ENCODE data around the gene KCNS3.

The KCNS3 gene

GRCh38 chr2:17878281-17879136 is at the start of gene KCNS3:
KCNS3 (plus strand) TSS chr2:17878667; CDS start chr2:17931009, 52,342 bp downstream.
- in situ Hi-C loops (cut with HindIII; ENCODE audit: low sequenced_read_pairs) = no loop called here

GRCh38 chr2:17830053-17831034 is 48.1 kb upstream of the KCNS3 start:
- in situ Hi-C loops (cut with HindIII; ENCODE audit: low sequenced_read_pairs) = no loop called here

DNA sequence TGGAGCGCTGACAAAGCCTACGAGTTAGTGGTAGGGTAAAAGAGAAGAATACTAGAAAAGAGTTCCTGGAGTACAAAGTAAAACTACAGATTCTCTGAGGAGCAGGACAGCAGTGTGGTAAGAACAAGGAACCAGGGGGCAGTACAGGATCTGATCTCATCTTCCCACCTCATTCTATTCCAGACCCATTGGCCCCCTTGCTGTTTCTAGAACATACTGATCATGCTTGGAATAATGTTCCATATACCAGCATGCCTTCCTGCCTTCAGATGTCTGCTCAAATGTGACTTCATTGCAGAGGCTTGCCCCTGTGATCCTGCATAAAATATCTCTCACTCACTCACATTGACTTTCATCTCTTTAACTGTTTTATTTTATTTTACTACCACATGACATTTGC is 43.0 kb upstream of the KCNS3 start:
- in situ Hi-C loops (cut with HindIII; ENCODE audit: low sequenced_read_pairs) = no loop called here

DNA sequence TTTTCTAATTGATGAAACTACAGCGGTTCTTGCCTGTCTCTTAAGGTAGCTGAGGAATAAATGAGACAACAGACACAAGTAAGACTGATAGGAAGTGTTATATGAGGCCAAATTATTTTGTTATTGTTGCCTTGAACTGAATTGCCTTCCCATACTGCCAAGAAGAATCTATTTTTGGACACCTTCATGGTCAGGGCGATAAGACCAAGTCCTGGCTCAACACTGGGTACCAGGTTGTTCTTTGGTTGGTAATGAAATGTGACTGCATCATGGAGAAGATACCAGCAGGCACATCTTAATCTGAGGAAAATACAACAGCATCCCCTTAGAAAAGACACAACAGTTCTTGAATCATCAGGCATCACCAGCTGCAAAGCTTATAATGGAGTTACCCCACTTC is 38.5 kb upstream of the KCNS3 start:
- in situ Hi-C loops (cut with HindIII; ENCODE audit: low sequenced_read_pairs) = no loop called here

DNA sequence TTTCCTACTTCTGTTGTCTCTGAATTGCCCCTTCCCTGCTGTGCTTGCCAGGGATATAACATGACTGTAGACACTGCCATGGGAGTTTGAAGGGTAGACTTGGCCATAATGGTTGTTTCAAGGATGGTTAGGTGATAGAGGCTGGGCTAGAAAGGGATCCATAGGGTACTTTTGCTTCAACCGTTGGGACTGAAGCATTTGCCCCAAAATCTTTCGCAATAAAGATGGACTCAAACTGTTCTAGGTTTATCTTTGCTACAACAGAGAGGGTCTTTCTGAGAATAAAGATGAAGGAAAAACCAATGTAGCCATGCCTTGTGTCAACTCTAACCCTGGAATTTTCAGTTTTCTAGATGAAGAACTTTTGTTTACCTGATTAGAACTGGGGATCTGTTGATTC is 35.0 kb upstream of the KCNS3 start:
- in situ Hi-C loops (cut with HindIII; ENCODE audit: low sequenced_read_pairs) = no loop called here

DNA sequence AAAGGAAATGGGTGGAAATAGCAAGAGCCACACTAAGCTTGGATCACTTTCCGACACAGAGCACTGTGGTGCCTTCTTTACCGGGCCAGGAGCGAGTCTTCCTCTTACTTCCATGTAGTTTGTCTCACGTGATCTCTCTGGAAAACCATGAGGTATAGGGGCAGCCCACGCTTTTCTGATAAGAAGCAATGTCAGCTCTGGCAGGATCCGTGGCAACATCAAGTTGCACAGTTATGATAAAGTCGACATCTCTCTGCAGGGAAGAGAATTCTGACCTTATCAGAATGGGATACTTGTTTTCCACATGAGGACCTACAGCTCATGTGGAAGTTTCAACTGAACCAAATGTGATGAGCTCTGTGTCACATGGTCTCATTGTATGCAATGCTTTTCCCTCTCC is 32.7 kb upstream of the KCNS3 start:
- in situ Hi-C loops (cut with HindIII; ENCODE audit: low sequenced_read_pairs) = no loop called here

DNA sequence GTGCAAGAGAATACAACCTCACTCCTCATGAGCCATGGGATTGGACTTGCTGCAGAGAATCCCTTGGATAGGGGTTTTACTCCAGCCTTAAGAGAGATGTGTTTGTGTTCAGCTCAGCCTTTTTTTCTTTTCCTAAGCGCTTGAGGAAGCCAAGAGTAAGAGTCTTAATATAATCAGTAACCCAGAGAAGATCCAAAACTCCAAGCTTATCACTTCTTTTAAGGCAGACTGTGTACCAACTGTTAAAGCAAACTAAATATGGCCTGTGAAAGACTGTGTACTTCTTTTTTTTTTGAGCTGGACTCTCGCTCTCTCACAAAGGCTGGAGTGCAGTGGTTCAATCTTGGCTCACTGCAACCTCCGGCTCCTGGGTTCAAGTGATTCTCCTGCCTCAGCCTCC is 31.8 kb upstream of the KCNS3 start:
- in situ Hi-C loops (cut with HindIII; ENCODE audit: low sequenced_read_pairs) = no loop called here

GRCh38 chr2:17847236-17847635 is 31.2 kb upstream of the KCNS3 start:
- in situ Hi-C loops (cut with HindIII; ENCODE audit: low sequenced_read_pairs) = no loop called here

- in situ Hi-C loops (cut with HindIII; ENCODE audit: low sequenced_read_pairs) = no loop called here
Observed at GRCh38 chr2:17849275-17849674, 29.2 kb upstream of the KCNS3 start.

DNA sequence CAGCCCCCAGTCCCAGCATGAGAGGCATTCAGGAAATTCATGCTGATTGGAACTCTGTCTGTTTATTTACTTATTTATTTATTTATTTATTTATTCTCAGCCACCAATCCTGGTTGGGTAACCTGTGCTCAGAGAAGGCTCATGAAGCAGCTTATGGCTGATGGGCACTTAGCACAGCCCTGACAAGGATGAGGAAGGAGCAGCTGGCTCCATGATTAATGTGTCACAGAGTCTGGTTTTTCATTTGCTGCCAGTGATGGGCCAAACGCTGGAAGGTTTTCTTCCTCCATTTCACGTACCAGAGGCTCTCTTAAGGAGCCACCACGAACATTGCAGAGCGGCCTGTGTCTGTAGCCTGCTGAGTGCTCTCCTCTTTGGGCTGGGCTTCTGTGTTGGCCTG is 28.3 kb upstream of the KCNS3 start:
- in situ Hi-C loops (cut with HindIII; ENCODE audit: low sequenced_read_pairs) = no loop called here

DNA sequence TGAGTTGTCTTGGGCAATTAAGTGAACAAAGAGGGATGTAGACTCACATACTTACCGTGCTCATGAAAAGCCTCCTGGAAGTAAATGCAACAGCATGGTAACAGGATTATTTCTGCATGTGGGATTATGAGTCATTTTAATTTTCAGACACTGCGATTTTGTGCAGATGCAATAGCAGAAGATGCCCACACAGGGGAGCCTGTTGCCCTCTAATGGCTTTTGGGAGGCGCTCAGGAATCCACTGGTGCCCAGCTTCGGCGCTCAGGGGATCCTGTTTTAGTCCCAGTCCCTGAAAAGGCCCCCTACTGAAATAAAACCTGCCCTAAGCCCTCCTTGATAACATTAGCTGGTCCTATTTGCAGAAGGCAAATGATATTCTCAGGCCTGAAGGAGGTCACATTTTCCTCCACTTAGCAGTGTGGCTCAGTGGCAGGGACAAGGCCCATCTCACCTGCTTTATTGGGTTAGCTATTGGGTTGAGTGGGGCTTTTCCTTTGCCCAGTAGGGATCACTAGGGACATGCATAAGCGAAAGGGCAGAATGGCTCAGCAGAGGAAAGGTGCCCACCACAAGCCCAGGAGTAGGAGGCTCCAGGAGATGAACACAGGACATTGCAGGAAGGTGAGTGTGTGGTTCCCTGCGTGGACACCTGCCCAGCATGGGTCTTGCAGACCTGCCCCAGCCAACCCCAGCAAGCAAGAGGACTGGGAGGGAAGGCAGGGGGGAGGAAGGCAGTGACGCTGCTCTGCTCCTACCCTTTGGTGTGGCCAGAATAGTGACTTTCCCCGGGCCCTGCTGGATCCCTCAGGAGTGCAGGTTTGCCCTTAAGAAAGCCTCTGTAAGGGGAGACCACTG is 26.5 kb upstream of the KCNS3 start:
- in situ Hi-C loops (cut with HindIII; ENCODE audit: low sequenced_read_pairs) = no loop called here

- in situ Hi-C loops (cut with HindIII; ENCODE audit: low sequenced_read_pairs) = no loop called here
Observed at GRCh38 chr2:17853799-17854198, 24.7 kb upstream of the KCNS3 start.

GRCh38 chr2:17857021-17857420 is 21.4 kb upstream of the KCNS3 start:
- in situ Hi-C loops (cut with HindIII; ENCODE audit: low sequenced_read_pairs) = no loop called here

DNA sequence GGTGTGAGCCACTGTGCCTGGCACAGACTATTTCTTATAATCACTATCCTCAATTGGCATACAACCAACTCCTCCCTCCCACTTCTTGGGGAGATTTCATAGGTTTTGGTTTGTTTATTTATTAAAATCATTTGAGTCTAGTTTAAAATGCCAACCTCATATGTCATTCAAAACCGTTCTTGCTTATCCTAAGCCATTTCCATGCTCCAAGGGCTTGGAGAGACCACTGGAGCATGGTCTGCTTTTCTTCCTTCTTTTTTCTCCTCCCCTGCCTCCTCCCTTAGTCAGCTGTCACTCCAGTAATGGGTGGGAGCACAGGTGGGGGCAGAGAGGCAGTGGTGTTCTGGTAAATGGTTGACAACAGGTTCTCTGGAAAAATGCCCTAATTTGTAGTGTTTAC is 20.4 kb upstream of the KCNS3 start:
- in situ Hi-C loops (cut with HindIII; ENCODE audit: low sequenced_read_pairs) = no loop called here

GRCh38 chr2:17863539-17863938 is 14.9 kb upstream of the KCNS3 start:
- in situ Hi-C loops (cut with HindIII; ENCODE audit: low sequenced_read_pairs) = no loop called here

DNA sequence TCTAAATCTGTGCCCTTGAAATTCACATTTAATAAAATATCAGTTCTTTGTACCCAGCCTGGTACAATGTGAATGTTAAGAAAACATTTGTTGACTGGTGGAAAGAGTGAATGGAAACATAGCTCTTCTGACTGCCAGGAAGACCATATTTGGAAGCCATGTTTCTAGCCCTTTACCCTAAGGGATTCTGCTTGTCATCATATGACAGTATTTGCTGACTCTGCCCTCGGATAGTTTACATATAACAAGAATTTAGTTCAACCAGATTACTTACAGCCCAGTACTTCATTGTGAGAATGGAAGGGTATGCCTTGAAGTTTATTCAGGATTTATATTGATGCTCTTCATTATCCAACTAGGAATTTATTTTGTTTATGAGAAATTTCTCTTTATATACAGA is 13.8 kb upstream of the KCNS3 start:
- in situ Hi-C loops (cut with HindIII; ENCODE audit: low sequenced_read_pairs) = no loop called here

DNA sequence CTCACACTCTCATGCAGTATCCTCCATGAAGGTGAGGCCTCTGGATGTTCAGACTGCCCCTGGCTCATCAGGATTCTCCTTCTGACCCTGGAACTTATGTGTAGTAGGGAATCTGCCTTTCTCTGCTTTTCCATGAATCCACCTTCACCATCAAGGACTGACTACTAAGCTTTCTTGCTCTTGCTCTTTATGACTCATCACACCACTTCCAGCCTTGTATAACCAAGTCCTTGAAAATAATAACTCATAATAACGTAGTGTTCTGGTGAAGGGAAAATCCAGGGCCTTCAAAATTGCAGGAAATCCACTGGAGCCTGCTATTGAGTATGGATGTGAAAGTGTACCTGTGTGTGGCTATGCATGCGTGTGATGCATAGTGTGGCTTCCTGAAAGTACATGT is 11.3 kb upstream of the KCNS3 start:
- in situ Hi-C loops (cut with HindIII; ENCODE audit: low sequenced_read_pairs) = no loop called here

DNA sequence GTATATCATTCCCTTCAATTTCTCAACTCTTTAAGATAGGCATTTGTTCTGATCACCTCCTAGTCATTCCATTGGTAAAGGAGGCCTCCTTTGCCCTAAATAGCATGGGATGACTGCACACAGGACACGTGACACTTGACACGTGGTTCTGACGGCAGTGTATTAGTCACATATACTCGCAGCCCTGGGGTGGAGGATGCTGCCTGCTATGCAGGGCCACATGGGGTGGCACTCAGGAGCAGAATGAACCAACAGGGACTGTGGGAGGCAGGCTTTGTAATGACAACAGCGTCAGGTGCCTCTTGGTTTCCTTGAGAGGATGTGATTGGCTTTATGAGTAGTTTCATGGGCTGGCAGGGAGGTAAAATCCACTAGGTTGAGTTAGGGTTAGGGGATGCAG is 9.3 kb upstream of the KCNS3 start:
- in situ Hi-C loops (cut with HindIII; ENCODE audit: low sequenced_read_pairs) = no loop called here

- in situ Hi-C loops (cut with HindIII; ENCODE audit: low sequenced_read_pairs) = no loop called here
Observed at GRCh38 chr2:17871639-17872038, 6.8 kb upstream of the KCNS3 start.

GRCh38 chr2:17873021-17873420 is 5.4 kb upstream of the KCNS3 start:
- in situ Hi-C loops (cut with HindIII; ENCODE audit: low sequenced_read_pairs) = no loop called here

DNA sequence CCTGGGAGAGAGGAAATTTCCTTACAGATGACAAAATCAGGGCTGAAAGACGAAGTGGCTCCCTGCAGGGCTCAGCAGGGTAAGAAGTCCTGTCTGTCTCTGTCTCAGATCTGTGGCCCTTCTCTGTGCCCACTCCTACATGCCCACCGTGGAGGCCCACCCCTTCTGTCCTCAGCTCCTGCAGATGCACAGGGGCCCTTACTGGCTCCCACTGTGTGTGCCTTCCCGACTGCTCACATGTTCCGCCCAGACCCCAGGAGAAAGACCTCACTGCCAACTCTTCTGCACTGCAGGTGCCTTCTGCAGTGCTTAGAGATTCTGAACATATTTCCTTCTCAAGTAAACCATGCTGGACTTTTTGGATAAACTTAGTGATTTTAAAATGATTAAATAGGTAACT is 1.9 kb upstream of the KCNS3 start:
- in situ Hi-C loops (cut with HindIII; ENCODE audit: low sequenced_read_pairs) = no loop called here

Data from DLD1 (cell line).